GM06990 (cell line): ENCODE results near the gene SYT1.

Experiments
- DNase-seq: peaks from one replicate; pipeline ENCODE4 v3.0.0-alpha.2; 2011; ENCODE audit not compliant: insufficient read length; ENCODE audit errors: extremely low read depth
- H3K27me3 ChIP-seq: replicated peaks from 2 replicates; pipeline ENCODE4 v1.6.0; 2011; ENCODE audit warnings: low read length; ENCODE audit not compliant: control insufficient read depth, insufficient read depth
- H3K36me3 ChIP-seq: 2 replicates; pipeline ENCODE4 v1.5.1; 2011; ENCODE audit warnings: low read length; ENCODE audit not compliant: control insufficient read depth, insufficient read depth
- H3K4me3 ChIP-seq: replicated peaks from 2 replicates; pipeline ENCODE4 v1.5.1; 2011; ENCODE audit warnings: low read depth, mild to moderate bottlenecking, control low read depth, low read length
- CTCF ChIP-seq: IDR thresholded peaks from 2 replicates; pipeline ENCODE4 v1.5.1; 2011; ENCODE audit warnings: low read length, control low read depth, mild to moderate bottlenecking, inconsistent platforms; ENCODE audit not compliant: insufficient read depth, poor library complexity, severe bottlenecking

The SYT1 gene

DNA sequence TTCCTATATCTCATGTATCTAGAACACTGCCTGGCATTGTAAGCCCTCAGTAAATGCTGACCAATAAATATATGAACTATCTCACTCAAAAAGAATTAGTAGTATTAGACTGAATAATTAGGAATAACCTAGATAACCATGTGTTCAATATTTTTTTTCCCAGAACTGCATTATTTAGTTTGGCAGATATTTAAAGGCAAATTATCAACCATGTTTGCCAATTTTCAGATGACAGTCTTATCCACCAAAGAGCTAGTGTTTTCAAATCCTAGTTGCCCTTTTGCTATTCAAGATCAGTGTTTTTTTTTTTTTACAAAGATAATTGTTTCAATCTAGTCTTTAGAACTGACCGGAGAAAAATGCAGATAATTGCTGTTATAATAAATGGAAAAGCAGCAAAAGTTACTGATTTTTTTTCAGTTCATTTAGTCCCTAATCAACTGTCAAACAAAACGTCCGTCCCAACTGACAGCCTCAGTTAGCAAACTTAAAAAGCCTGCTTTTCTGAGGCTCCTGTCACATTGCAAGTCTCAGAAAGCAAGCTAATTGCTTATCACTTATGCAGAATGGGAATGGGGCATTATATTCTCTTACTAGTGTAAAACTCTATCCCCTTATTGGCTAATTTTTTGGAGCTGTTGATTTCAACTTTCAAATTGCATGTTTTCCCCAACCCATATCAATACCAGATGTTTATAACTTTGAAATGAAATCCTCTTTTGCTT is 623.0 kb downstream of the SYT1 start:
- H3K36me3 ChIP-seq: no peaks in the 10 kb centered on the region
- no peak overlapping the region for H3K4me3 ChIP-seq
- DNase-seq: no peak
- H3K27me3 ChIP-seq: no peaks in the 10 kb centered on the region
- no peak for TF ChIP-seq CTCF
